ENCODE results near the gene DNAJC9. TPM values are rescaled to one million over a fixed set of nuclear protein-coding genes. Genes with fewer than 3 reads are reported as not detected.

DNAJC9 gene
- total RNA-seq, 1 experiment from 2014 or later: 65.2 TPM

GRCh38 chr10:73234695-73235094 is 12.4 kb downstream of the DNAJC9 start:
- no peaks in the 10 kb centered on the region for H3K9me3 Mint-ChIP-seq (ENCODE audit: unreplicated experiment)
- H3K27me3 ChIP-seq (replicated peaks; ENCODE audit: control insufficient read depth, insufficient read depth, low read length): no peaks in the 10 kb centered on the region
- no peaks in the 10 kb centered on the region for H3K27me3 Mint-ChIP-seq (ENCODE audit: insufficient read depth, unreplicated experiment)
- H3K4me1 ChIP-seq: no peaks in the 10 kb centered on the region
- no peak overlapping the region for H3K27ac Mint-ChIP-seq (ENCODE audit: unreplicated experiment)
- ChIA-PET POLR2A (interaction anchor here (2.9 kb wide), 1 partner anchor 12 kb away, joined by 9 read pairs; the partner anchor contains the start of gene DNAJC9), CTCF (no interaction called here)
- H3K4me3 Mint-ChIP-seq (ENCODE audit: unreplicated experiment): no peak overlapping the region
- H3K4me3 ChIP-seq (ENCODE audit: low read depth, low read length): no peak overlapping the region
- no peak for TF ChIP-seq CTCF (IDR thresholded peaks at IDR 0.05; ENCODE audit: insufficient read depth in 1 of 2, low read depth in 1 of 2, low read length in 1 of 2, severe bottlenecking in 1 of 2, unreplicated experiment in 1 of 2)
- BruUV-seq (replicated peaks): no TSS peak
- intact Hi-C loops (cut with micrococcal nuclease; ENCODE audit: unreplicated experiment): no loop called here
- peaks cover 4% of the 10 kb centered on the region for H3K36me3 ChIP-seq (ENCODE audit: control insufficient read depth, insufficient read depth, low read length)
- peaks cover 79% of the 10 kb centered on the region for H3K36me3 Mint-ChIP-seq (ENCODE audit: insufficient read depth, unreplicated experiment)
- DNase-seq: no peak
- H3K9me3 ChIP-seq: no peaks in the 10 kb centered on the region
- no peaks in the 10 kb centered on the region for H3K4me1 Mint-ChIP-seq (ENCODE audit: low read depth, unreplicated experiment)

GRCh38 chr10:73233883-73234282 is 13.2 kb downstream of the DNAJC9 start:
- H3K27me3 ChIP-seq (replicated peaks; ENCODE audit: control insufficient read depth, insufficient read depth, low read length): no peaks in the 10 kb centered on the region
- H3K36me3 ChIP-seq (ENCODE audit: control insufficient read depth, insufficient read depth, low read length): peaks cover 4% of the 10 kb centered on the region
- POLR2A ChIA-PET: interaction anchor here (2.9 kb wide), 1 partner anchor 13 kb away, joined by 9 read pairs; the partner anchor contains the start of gene DNAJC9
- H3K27ac Mint-ChIP-seq (ENCODE audit: unreplicated experiment): no peak overlapping the region
- no peak overlapping the region for H3K4me3 Mint-ChIP-seq (ENCODE audit: unreplicated experiment)
- H3K9me3 Mint-ChIP-seq (ENCODE audit: unreplicated experiment): no peaks in the 10 kb centered on the region
- intact Hi-C loops (cut with micrococcal nuclease; ENCODE audit: unreplicated experiment): no loop called here
- H3K27me3 Mint-ChIP-seq (ENCODE audit: insufficient read depth, unreplicated experiment): no peaks in the 10 kb centered on the region
- no peaks in the 10 kb centered on the region for H3K4me1 Mint-ChIP-seq (ENCODE audit: low read depth, unreplicated experiment)
- no peak for TF ChIP-seq CTCF (IDR thresholded peaks at IDR 0.05; ENCODE audit: insufficient read depth in 1 of 2, low read depth in 1 of 2, low read length in 1 of 2, severe bottlenecking in 1 of 2, unreplicated experiment in 1 of 2)
- H3K9me3 ChIP-seq: no peaks in the 10 kb centered on the region
- peaks cover 71% of the 10 kb centered on the region for H3K36me3 Mint-ChIP-seq (ENCODE audit: insufficient read depth, unreplicated experiment)
- no peak overlapping the region for H3K4me3 ChIP-seq (ENCODE audit: low read depth, low read length)
- no peak for DNase-seq
- no TSS peak for BruUV-seq (replicated peaks)
- no peaks in the 10 kb centered on the region for H3K4me1 ChIP-seq
- CTCF ChIA-PET: no interaction called here

GRCh38 chr10:73232887-73233286 is 14.2 kb downstream of the DNAJC9 start:
- POLR2A ChIA-PET: no interaction called here
- intact Hi-C loops (cut with micrococcal nuclease; ENCODE audit: unreplicated experiment): no loop called here
- TF ChIP-seq CTCF (IDR thresholded peaks at IDR 0.05; ENCODE audit: insufficient read depth in 1 of 2, low read depth in 1 of 2, low read length in 1 of 2, severe bottlenecking in 1 of 2, unreplicated experiment in 1 of 2): peak; percentile 16 to 43

More at GRCh38 chr10:73232887-73233286, 14.2 kb downstream of the DNAJC9 start:
- CTCF ChIA-PET: interaction anchor here (0.5 to 1.4 kb wide), 2 partner anchors 19 to 137 kb away, joined by 5 to 10 read pairs; partner anchors contain the start of gene MRPS16
- H3K9me3 ChIP-seq: no peaks in the 10 kb centered on the region
- Mint-ChIP-seq H3K4me1 (ENCODE audit: low read depth, unreplicated experiment) (no peaks in the 10 kb centered on the region), H3K36me3 (ENCODE audit: insufficient read depth, unreplicated experiment) (peaks cover 62% of the 10 kb centered on the region), H3K4me3 (ENCODE audit: unreplicated experiment) (no peak overlapping the region), H3K27ac (ENCODE audit: unreplicated experiment) (no peak overlapping the region), H3K9me3 (ENCODE audit: unreplicated experiment) (no peaks in the 10 kb centered on the region), H3K27me3 (ENCODE audit: insufficient read depth, unreplicated experiment) (no peaks in the 10 kb centered on the region)
- peaks cover 4% of the 10 kb centered on the region for H3K36me3 ChIP-seq (ENCODE audit: control insufficient read depth, insufficient read depth, low read length)
- DNase-seq: peak in 1 of 2 experiments; percentile 19
- no peak overlapping the region for H3K4me3 ChIP-seq (ENCODE audit: low read depth, low read length)
- no peaks in the 10 kb centered on the region for H3K27me3 ChIP-seq (replicated peaks; ENCODE audit: control insufficient read depth, insufficient read depth, low read length)
- H3K4me1 ChIP-seq: no peaks in the 10 kb centered on the region
- no TSS peak for BruUV-seq (replicated peaks)

Measured in Caco-2 (cell line).